ENCODE results near the gene KRTAP4-3. TPM values are rescaled to one million over a fixed set of nuclear protein-coding genes. Genes with fewer than 3 reads are reported as not detected.

Gene KRTAP4-3
- total and polyA plus RNA-seq, 10 of the 15 experiments (the other 5 are each of a cell fraction or from before 2014, with no cell fraction given), result not detected

DNA sequence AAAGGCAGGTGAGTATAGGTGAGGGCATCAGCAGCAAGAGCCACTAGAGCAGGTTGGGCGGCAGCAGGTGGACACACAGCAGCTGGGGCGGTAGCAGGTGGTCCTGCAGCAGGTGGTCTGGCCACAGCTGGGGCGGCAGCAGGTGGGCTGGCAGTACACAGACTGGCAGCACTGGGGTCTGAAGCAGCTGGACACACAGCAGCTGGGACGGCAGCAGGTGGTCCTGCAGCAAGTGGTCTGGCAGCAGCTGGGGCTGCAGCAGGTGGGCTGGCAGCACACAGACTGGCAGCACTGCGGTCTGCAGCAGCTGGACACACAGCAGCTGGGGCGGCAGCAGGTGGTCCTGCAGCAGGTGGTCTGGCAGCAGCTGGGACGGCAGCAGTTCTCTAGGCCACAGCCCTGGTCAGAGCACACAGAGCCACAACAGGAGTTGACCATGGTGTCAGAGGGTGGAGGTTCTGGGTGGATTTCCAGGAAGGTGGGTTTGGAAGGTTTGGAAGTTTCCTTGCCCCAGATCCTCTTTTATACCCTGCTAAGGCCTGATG lies 9.8 kb upstream of the KRTAP4-3 start, which contains the start of gene KRTAP4-2:
TSS of gene KRTAP4-2 (minus strand) at position 495 of the 545 bp plus-strand sequence. CDS start at position 438, 57 bp downstream.
- H4K20me1 ChIP-seq (ENCODE audit: control insufficient read depth, insufficient read depth), result no peaks in the 10 kb centered on the region
- no peaks in the 10 kb centered on the region for H3K36me3 ChIP-seq (ENCODE audit: control insufficient read depth in 2 of 2, insufficient read depth in 2 of 2, low read length in 1 of 2)
- in situ Hi-C loops (cut with MboI), result no loop called here
- no peak for FAIRE-seq
- H3K4me1 ChIP-seq (ENCODE audit: control insufficient read depth, insufficient read depth, low read length), result peaks cover 3% of the 10 kb centered on the region; the same call in 1 of the 2 replicates
- RAD21 ChIA-PET (ENCODE audit: unreplicated experiment), result no interaction called here
- no peak within 1 kb of the TSS for H2AFZ ChIP-seq (ENCODE audit: control insufficient read depth, low read depth, low read length)
- CTCF ChIA-PET, result no interaction called here
- 51% methylated on average over 7 of the region's 7 CpGs for WGBS (ENCODE audit: insufficient coverage, insufficient replicate concordance, low lambda C conversion rate, missing lambda C conversion rate)
- ATAC-seq, result no peak
- SMC1A ChIA-PET (ENCODE audit: uncharacterized antibody, unreplicated experiment), result no interaction called here
- H3K9me3 ChIP-seq (replicated peaks; ENCODE audit: control insufficient read depth, insufficient read depth, low read length), result no peaks in the 10 kb centered on the region
- no peak within 1 kb of the TSS for H3K27ac ChIP-seq (ENCODE audit: control insufficient read depth, insufficient read depth)
- intact Hi-C loops (cut with micrococcal nuclease; ENCODE audit: unreplicated experiment), result no loop called here
- no peak within 1 kb of the TSS for H3K4me2 ChIP-seq (ENCODE audit: control insufficient read depth, insufficient read depth)
- no peaks in the 10 kb centered on the region; a peak in 1 of 4 replicates for H3K27me3 ChIP-seq (replicated peaks in 1 of 2; ENCODE audit: control insufficient read depth in 2 of 2, insufficient read depth in 2 of 2, low read length in 1 of 2)
- POLR2A ChIA-PET, result no interaction called here
- H3K9ac ChIP-seq (ENCODE audit: control insufficient read depth, insufficient read depth, low read length), result no peak within 1 kb of the TSS
- no TSS peak for BruUV-seq (replicated peaks)
- H3K4me3 ChIP-seq, result no peak within 1 kb of the TSS
- DNase-seq (ENCODE audit: low read depth, low spot score), result no peak
- H3K79me2 ChIP-seq (ENCODE audit: control insufficient read depth, insufficient read depth, low read length), result no peaks in the 10 kb centered on the region
- TF ChIP-seq MTA3 (IDR thresholded peaks at IDR 0.05; ENCODE audit: borderline replicate concordance, low read length) (no peak), IKZF1 (conservative IDR thresholded peaks at IDR 0.05) (no peak), BACH1 (IDR thresholded peaks at IDR 0.05; ENCODE audit: borderline replicate concordance) (no peak), SMAD5 (IDR thresholded peaks at IDR 0.05; ENCODE audit: low read depth) (no peak), SUPT20H (IDR thresholded peaks at IDR 0.05; ENCODE audit: borderline replicate concordance, control insufficient read depth, low read depth, low read length) (no peak), GATAD2B (conservative IDR thresholded peaks at IDR 0.05; ENCODE audit: low read depth) (no peak), BCL11A (IDR thresholded peaks at IDR 0.05; ENCODE audit: low read depth, low read length) (no peak), SPI1 (IDR thresholded peaks at IDR 0.05; ENCODE audit: borderline replicate concordance, insufficient read depth, low read depth, low read length) (no peak), CBFB (IDR thresholded peaks at IDR 0.05; ENCODE audit: low read depth) (no peak), TARDBP (IDR thresholded peaks at IDR 0.05; ENCODE audit: borderline replicate concordance) (no peak), POLR2A (IDR thresholded peaks at IDR 0.05; ENCODE audit: low read depth, low read length) (no peak), HDAC2 (IDR thresholded peaks at IDR 0.05) (no peak), MYB (IDR thresholded peaks at IDR 0.05; ENCODE audit: borderline replicate concordance, low read depth, low read length) (no peak), EED (IDR thresholded peaks at IDR 0.05; ENCODE audit: low read depth) (no peak)
- TF ChIP-seq, protein P1, sequence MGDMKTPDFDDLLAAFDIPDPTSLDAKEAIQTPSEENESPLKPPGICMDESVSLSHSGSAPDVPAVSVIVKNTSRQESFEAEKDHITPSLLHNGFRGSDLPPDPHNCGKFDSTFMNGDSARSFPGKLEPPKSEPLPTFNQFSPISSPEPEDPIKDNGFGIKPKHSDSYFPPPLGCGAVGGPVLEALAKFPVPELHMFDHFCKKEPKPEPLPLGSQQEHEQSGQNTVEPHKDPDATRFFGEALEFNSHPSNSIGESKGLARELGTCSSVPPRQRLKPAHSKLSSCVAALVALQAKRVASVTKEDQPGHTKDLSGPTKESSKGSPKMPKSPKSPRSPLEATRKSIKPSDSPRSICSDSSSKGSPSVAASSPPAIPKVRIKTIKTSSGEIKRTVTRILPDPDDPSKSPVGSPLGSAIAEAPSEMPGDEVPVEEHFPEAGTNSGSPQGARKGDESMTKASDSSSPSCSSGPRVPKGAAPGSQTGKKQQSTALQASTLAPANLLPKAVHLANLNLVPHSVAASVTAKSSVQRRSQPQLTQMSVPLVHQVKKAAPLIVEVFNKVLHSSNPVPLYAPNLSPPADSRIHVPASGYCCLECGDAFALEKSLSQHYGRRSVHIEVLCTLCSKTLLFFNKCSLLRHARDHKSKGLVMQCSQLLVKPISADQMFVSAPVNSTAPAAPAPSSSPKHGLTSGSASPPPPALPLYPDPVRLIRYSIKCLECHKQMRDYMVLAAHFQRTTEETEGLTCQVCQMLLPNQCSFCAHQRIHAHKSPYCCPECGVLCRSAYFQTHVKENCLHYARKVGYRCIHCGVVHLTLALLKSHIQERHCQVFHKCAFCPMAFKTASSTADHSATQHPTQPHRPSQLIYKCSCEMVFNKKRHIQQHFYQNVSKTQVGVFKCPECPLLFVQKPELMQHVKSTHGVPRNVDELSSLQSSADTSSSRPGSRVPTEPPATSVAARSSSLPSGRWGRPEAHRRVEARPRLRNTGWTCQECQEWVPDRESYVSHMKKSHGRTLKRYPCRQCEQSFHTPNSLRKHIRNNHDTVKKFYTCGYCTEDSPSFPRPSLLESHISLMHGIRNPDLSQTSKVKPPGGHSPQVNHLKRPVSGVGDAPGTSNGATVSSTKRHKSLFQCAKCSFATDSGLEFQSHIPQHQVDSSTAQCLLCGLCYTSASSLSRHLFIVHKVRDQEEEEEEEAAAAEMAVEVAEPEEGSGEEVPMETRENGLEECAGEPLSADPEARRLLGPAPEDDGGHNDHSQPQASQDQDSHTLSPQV (IDR thresholded peaks at IDR 0.05), result no peak
- TF ChIP-seq, protein P2, sequence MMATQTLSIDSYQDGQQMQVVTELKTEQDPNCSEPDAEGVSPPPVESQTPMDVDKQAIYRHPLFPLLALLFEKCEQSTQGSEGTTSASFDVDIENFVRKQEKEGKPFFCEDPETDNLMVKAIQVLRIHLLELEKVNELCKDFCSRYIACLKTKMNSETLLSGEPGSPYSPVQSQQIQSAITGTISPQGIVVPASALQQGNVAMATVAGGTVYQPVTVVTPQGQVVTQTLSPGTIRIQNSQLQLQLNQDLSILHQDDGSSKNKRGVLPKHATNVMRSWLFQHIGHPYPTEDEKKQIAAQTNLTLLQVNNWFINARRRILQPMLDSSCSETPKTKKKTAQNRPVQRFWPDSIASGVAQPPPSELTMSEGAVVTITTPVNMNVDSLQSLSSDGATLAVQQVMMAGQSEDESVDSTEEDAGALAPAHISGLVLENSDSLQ (IDR thresholded peaks at IDR 0.05), result no peak
- TF ChIP-seq, protein P3, sequence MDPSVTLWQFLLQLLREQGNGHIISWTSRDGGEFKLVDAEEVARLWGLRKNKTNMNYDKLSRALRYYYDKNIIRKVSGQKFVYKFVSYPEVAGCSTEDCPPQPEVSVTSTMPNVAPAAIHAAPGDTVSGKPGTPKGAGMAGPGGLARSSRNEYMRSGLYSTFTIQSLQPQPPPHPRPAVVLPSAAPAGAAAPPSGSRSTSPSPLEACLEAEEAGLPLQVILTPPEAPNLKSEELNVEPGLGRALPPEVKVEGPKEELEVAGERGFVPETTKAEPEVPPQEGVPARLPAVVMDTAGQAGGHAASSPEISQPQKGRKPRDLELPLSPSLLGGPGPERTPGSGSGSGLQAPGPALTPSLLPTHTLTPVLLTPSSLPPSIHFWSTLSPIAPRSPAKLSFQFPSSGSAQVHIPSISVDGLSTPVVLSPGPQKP (IDR thresholded peaks at IDR 0.05; ENCODE audit: low read depth, low read length), result no peak
- TF ChIP-seq, protein P4, sequence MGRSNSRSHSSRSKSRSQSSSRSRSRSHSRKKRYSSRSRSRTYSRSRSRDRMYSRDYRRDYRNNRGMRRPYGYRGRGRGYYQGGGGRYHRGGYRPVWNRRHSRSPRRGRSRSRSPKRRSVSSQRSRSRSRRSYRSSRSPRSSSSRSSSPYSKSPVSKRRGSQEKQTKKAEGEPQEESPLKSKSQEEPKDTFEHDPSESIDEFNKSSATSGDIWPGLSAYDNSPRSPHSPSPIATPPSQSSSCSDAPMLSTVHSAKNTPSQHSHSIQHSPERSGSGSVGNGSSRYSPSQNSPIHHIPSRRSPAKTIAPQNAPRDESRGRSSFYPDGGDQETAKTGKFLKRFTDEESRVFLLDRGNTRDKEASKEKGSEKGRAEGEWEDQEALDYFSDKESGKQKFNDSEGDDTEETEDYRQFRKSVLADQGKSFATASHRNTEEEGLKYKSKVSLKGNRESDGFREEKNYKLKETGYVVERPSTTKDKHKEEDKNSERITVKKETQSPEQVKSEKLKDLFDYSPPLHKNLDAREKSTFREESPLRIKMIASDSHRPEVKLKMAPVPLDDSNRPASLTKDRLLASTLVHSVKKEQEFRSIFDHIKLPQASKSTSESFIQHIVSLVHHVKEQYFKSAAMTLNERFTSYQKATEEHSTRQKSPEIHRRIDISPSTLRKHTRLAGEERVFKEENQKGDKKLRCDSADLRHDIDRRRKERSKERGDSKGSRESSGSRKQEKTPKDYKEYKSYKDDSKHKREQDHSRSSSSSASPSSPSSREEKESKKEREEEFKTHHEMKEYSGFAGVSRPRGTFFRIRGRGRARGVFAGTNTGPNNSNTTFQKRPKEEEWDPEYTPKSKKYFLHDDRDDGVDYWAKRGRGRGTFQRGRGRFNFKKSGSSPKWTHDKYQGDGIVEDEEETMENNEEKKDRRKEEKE (IDR thresholded peaks at IDR 0.05), result no peak
